SK-N-SH treated with all-trans-retinoic acid at 6 μM for 48 hours (cell line): ENCODE results near the gene SLC29A3.

Source experiments
- ATAC-seq: fragments of 200-7000 bp; cut with Tn5 transposase; 3 replicates; pipeline ENCODE4 v1.9.1; 2020; ENCODE audit warnings: mild to moderate bottlenecking, moderate library complexity
- ARNTL ChIP-seq: fragments of 450-650 bp; formaldehyde crosslinking; IDR thresholded peaks from 2 replicates; pipeline ENCODE4 v1.5.0; 2020; ENCODE audit warnings: low read depth, mild to moderate bottlenecking, moderate library complexity, borderline replicate concordance
- BACH2 ChIP-seq: fragments of 250-450 bp; sonication (Bioruptor Pico); IDR thresholded peaks from 2 replicates; pipeline ENCODE4 v1.9.0; 2021; ENCODE audit warnings: mild to moderate bottlenecking, borderline replicate concordance
- CSDC2 ChIP-seq: fragments of 250-450 bp; sonication (Bioruptor Pico); IDR thresholded peaks from 2 replicates; pipeline ENCODE4 v1.5.0; 2020; ENCODE audit warnings: mild to moderate bottlenecking, moderate library complexity
- CSRNP3 ChIP-seq: fragments of 250-450 bp; sonication (Bioruptor Pico); IDR thresholded peaks from 2 replicates; pipeline ENCODE4 v1.5.1; 2021; ENCODE audit warnings: mild to moderate bottlenecking, moderate library complexity
- ESRRG ChIP-seq: fragments of 250-450 bp; sonication (Bioruptor Pico); IDR thresholded peaks from 2 replicates; pipeline ENCODE4 v1.6.1; 2021; ENCODE audit warnings: mild to moderate bottlenecking
- ISL1 ChIP-seq: fragments of 250-450 bp; sonication (Bioruptor Pico); IDR thresholded peaks from 2 replicates; pipeline ENCODE4 v2.1.2; 2022; ENCODE audit warnings: mild to moderate bottlenecking, moderate library complexity
- OSR1 ChIP-seq: fragments of 250-450 bp; sonication (Bioruptor Pico); IDR thresholded peaks from 2 replicates; pipeline ENCODE4 v1.8.0; 2022; ENCODE audit warnings: moderate library complexity, mild to moderate bottlenecking, inconsistent platforms
- PPARA ChIP-seq: fragments of 250-450 bp; sonication (Bioruptor Pico); IDR thresholded peaks from 2 replicates; pipeline ENCODE4 v1.5.0; 2020; ENCODE audit warnings: mild to moderate bottlenecking, borderline replicate concordance
- RARB ChIP-seq: fragments of 250-450 bp; sonication (Bioruptor Pico); IDR thresholded peaks from 2 replicates; pipeline ENCODE4 v1.8.0; 2021; ENCODE audit warnings: mild to moderate bottlenecking, moderate library complexity
- SNAI2 ChIP-seq: fragments of 250-450 bp; sonication (Bioruptor Pico); IDR thresholded peaks from 2 replicates; pipeline ENCODE4 v1.5.0; 2020; ENCODE audit warnings: mild to moderate bottlenecking, moderate library complexity
- TCF4 ChIP-seq: fragments of 250-450 bp; sonication (Bioruptor Pico); IDR thresholded peaks from 2 replicates; pipeline ENCODE4 v1.8.0; 2021; ENCODE audit warnings: mild to moderate bottlenecking, moderate library complexity, borderline replicate concordance
- TOX ChIP-seq: fragments of 250-450 bp; sonication (Bioruptor Pico); IDR thresholded peaks from 2 replicates; pipeline ENCODE4 v1.8.0; 2021; ENCODE audit warnings: mild to moderate bottlenecking, moderate library complexity, borderline replicate concordance
- TSHZ2 ChIP-seq: fragments of 250-450 bp; sonication (Bioruptor Pico); IDR thresholded peaks from 2 replicates; pipeline ENCODE4 v1.5.0; 2020; ENCODE audit warnings: mild to moderate bottlenecking, moderate library complexity
- ZC3H10 ChIP-seq: fragments of 250-450 bp; sonication (Bioruptor Pico); IDR thresholded peaks from 2 replicates; pipeline ENCODE4 v1.5.1; 2021; ENCODE audit warnings: mild to moderate bottlenecking, moderate library complexity
- ZFP3 ChIP-seq: fragments of 250-450 bp; sonication (Bioruptor Pico); IDR thresholded peaks from 2 replicates; pipeline ENCODE4 v1.5.0; 2020; ENCODE audit warnings: mild to moderate bottlenecking, moderate library complexity
- ZFP30 ChIP-seq: fragments of 450-650 bp; formaldehyde crosslinking; IDR thresholded peaks from 2 replicates; pipeline ENCODE4 v1.5.0; 2022; ENCODE audit warnings: mild to moderate bottlenecking, moderate library complexity
- ZNF565 ChIP-seq: fragments of 450-650 bp; formaldehyde crosslinking; conservative IDR thresholded peaks from 2 replicates; pipeline ENCODE4 v1.5.0; 2020; ENCODE audit warnings: low read depth, mild to moderate bottlenecking, moderate library complexity
- ZNF70 ChIP-seq: fragments of 450-650 bp; formaldehyde crosslinking; IDR thresholded peaks from 2 replicates; pipeline ENCODE4 v1.5.0; 2020; ENCODE audit warnings: mild to moderate bottlenecking, moderate library complexity
- ZNF8 ChIP-seq: fragments of 450-650 bp; formaldehyde crosslinking; IDR thresholded peaks from 2 replicates; pipeline ENCODE4 v1.5.0; 2020; ENCODE audit warnings: mild to moderate bottlenecking, moderate library complexity
- TF ChIP-seq, protein P1 (sequence below): fragments of 250-450 bp; sonication (Bioruptor Pico); IDR thresholded peaks from 2 replicates; pipeline ENCODE4 v1.5.1; 2020; ENCODE audit warnings: low read depth, mild to moderate bottlenecking, moderate library complexity
- TF ChIP-seq, protein P2 (sequence below): fragments of 250-450 bp; sonication (Bioruptor Pico); IDR thresholded peaks from 2 replicates; pipeline ENCODE4 v1.8.0; 2020; ENCODE audit warnings: mild to moderate bottlenecking, moderate library complexity, borderline replicate concordance

Gene SLC29A3

GRCh38 chr10:71281646-71282322 lies 37.3 kb upstream of the SLC29A3 start:
- no peak for ATAC-seq
- TF ChIP-seq ZC3H10 = no peak
- no peak for TF ChIP-seq TCF4
- no peak for TF ChIP-seq ESRRG (CRISPR knock-in tag)
- TF ChIP-seq ZNF8 (CRISPR knock-in tag) = no peak
- TF ChIP-seq, protein P1, sequence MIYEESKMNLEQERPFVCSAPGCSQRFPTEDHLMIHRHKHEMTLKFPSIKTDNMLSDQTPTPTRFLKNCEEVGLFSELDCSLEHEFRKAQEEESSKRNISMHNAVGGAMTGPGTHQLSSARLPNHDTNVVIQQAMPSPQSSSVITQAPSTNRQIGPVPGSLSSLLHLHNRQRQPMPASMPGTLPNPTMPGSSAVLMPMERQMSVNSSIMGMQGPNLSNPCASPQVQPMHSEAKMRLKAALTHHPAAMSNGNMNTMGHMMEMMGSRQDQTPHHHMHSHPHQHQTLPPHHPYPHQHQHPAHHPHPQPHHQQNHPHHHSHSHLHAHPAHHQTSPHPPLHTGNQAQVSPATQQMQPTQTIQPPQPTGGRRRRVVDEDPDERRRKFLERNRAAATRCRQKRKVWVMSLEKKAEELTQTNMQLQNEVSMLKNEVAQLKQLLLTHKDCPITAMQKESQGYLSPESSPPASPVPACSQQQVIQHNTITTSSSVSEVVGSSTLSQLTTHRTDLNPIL (CRISPR knock-in tag) = no peak
- no peak for TF ChIP-seq CSDC2
- no peak for TF ChIP-seq PPARA (CRISPR knock-in tag)
- no peak for TF ChIP-seq ISL1

DNA sequence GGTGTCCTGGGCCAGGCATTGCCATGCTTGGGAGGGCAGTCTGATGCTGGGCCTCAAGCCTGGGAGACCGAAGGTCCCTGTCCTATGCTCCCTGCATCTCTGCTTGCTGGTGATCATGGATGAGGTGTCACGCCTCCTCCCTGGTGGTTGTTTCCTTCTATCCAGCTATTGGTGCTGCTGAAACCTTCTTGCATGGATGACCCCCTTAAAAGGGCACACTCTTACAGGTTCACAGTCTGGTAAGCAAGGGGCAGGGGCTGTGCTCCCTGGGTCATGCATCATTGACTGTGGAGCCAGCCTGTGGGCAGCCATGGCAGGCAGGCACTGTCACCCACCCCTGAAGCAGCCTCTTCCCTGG lies 36.8 kb upstream of the SLC29A3 start:
- no peak for ATAC-seq

More for the DNA sequence above, 36.8 kb upstream of the SLC29A3 start:
- TF ChIP-seq CSDC2 (no peak), ZNF8 (CRISPR knock-in tag) (no peak), OSR1 (CRISPR knock-in tag) (no peak), ZNF70 (CRISPR knock-in tag) (no peak), ZFP3 (CRISPR knock-in tag) (no peak), BACH2 (CRISPR knock-in tag) (no peak), ZC3H10 (no peak), ZFP30 (CRISPR knock-in tag) (no peak), TOX (CRISPR knock-in tag) (no peak), RARB (CRISPR knock-in tag) (no peak), PPARA (CRISPR knock-in tag) (no peak), ESRRG (CRISPR knock-in tag) (no peak), TSHZ2 (CRISPR knock-in tag) (no peak), TCF4 (no peak), SNAI2 (CRISPR knock-in tag) (no peak), ZNF565 (CRISPR knock-in tag) (no peak), CSRNP3 (CRISPR knock-in tag) (no peak), ARNTL (no peak)
- TF ChIP-seq, protein P1 (CRISPR knock-in tag) = no peak
- TF ChIP-seq, protein P2, sequence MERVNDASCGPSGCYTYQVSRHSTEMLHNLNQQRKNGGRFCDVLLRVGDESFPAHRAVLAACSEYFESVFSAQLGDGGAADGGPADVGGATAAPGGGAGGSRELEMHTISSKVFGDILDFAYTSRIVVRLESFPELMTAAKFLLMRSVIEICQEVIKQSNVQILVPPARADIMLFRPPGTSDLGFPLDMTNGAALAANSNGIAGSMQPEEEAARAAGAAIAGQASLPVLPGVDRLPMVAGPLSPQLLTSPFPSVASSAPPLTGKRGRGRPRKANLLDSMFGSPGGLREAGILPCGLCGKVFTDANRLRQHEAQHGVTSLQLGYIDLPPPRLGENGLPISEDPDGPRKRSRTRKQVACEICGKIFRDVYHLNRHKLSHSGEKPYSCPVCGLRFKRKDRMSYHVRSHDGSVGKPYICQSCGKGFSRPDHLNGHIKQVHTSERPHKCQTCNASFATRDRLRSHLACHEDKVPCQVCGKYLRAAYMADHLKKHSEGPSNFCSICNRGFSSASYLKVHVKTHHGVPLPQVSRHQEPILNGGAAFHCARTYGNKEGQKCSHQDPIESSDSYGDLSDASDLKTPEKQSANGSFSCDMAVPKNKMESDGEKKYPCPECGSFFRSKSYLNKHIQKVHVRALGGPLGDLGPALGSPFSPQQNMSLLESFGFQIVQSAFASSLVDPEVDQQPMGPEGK (CRISPR knock-in tag) = no peak
- TF ChIP-seq, all 23 proteins: peak for 0
